Brain microvascular endothelial cell (primary cell): ENCODE data around the gene HLA-DMB.
A peak's percentile ranks its signal among the peaks of the same experiment; 100 is the strongest.

Experiments used
- DNase-seq: peaks from one replicate; pipeline ENCODE4 v3.0.0-alpha.2; 2020
- H3K27ac ChIP-seq: fragments of 250-450 bp; sonication (Bioruptor Pico); 2 replicates; pipeline ENCODE4 v1.5.1; 2020; ENCODE audit warnings: mild to moderate bottlenecking, moderate library complexity
- H3K27me3 ChIP-seq: fragments of 250-450 bp; sonication (Bioruptor Pico); replicated peaks from 2 replicates; pipeline ENCODE4 v1.5.1; 2020; ENCODE audit warnings: mild to moderate bottlenecking
- H3K36me3 ChIP-seq: fragments of 250-450 bp; sonication (Bioruptor Pico); replicated peaks from 2 replicates; pipeline ENCODE4 v1.5.1; 2020; ENCODE audit warnings: mild to moderate bottlenecking
- H3K4me3 ChIP-seq: 2 replicates; pipeline ENCODE4 v1.5.1; 2011; ENCODE audit warnings: low read depth, mild to moderate bottlenecking, control low read depth, low read length, moderate library complexity
- in situ Hi-C: cut with HindIII; loops from 2 replicates; pipeline ENCODE4 v1.10.0; 2017; ENCODE audit warnings: low sequenced_read_pairs, low pct_ligation_motif_present
- TF ChIP-seq, protein P1 (sequence below): IDR thresholded peaks from 2 replicates; pipeline ENCODE4 v1.5.1; 2011; ENCODE audit warnings: low read depth, mild to moderate bottlenecking, moderate library complexity, low read length, control low read depth, inconsistent platforms; ENCODE audit errors: missing control alignments

The HLA-DMB gene

DNA sequence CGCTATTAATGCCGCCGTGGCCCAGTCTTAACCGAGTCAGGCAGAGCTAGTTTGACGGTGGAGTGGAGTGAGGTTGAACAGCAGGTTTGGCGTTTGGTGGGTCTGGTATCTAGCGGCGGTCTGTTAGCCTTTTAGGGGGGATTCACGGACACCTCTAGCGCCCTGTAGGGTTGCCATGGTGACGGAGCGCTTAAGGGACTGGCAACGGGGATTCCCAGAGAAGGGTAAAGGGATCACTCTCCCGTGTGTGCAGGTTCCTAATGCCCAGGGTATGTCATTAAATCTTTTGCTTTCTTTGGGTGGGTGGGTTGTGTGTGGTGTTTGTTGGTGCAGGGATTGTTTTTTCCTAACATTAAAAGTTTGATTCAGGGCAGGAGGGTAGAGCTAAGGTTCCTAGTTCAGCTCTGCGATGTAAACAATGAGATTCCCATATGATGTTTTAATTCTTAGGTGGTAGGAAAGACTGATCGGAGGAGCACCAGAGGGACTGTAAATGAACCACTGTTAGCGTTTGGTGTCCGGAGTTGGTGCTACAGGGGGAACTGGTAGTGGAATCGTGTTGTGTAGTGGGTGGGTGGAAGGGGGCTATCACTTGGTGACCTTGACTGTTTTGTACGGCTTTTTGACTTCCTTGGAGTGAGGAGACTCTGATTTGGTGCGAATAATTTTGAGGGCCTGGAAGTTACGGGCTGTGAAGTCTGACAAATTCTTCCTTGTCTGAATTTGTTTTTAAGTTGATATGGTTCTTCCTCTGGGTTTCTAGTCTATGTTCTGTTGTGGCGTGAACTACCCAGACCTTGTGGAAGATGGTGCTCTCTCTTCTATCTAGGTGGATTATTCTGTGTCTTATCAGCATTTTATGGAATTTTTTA, 32.6 kb upstream of the HLA-DMB start:
- Histone ChIP-seq H3K27me3 (no peaks in the 10 kb centered on the region), H3K27ac (peak overlapping the region; percentile 52), H3K36me3 (peaks cover 61% of the 10 kb centered on the region), H3K4me3 (peak overlapping the region; percentile 98)
- TF ChIP-seq, protein P1, sequence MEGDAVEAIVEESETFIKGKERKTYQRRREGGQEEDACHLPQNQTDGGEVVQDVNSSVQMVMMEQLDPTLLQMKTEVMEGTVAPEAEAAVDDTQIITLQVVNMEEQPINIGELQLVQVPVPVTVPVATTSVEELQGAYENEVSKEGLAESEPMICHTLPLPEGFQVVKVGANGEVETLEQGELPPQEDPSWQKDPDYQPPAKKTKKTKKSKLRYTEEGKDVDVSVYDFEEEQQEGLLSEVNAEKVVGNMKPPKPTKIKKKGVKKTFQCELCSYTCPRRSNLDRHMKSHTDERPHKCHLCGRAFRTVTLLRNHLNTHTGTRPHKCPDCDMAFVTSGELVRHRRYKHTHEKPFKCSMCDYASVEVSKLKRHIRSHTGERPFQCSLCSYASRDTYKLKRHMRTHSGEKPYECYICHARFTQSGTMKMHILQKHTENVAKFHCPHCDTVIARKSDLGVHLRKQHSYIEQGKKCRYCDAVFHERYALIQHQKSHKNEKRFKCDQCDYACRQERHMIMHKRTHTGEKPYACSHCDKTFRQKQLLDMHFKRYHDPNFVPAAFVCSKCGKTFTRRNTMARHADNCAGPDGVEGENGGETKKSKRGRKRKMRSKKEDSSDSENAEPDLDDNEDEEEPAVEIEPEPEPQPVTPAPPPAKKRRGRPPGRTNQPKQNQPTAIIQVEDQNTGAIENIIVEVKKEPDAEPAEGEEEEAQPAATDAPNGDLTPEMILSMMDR = no peak
- DNase-seq = no peak
- in situ Hi-C loops = no loop called here

DNA sequence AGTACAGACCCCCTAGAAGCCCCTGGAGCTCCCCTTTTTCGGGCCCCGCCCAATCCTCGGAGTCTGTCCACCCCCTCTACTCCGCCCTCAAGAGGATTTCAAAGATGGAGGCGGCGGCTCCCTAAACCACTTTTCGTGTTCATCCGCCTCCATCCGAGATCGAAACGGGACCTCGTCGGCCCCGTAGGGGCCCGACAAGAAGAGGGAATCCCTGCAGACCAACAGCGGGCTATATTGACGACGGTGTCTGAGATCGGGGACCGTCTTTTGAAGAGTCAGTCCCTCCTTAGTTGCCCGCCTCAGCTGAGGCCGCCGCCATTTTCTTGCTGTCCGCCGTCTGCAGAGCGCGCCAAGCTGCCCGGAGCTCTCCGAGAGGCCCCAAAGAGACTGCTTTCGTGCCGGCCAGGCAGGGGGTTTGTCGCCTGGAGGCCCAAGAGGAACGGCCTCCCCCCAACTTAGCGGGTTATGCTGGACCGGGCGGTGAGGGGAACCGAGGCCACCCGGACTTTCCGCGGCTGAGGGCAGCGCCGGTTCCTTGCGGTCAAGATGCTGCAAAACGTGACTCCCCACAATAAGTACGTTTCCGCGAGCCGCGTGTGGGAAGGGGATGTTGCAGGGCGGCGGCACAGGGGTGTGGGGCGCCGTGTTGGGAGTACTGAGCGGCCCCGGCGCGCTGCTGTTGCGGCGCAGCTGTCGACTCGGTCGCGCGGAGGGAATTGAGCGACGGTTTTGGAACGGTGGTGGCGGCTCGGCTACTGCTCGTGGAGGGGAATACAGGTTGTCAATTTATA, 31.7 kb upstream of the HLA-DMB start:
- DNase-seq = no peak
- in situ Hi-C loops = no loop called here
- Histone ChIP-seq H3K4me3 (peak overlapping the region; percentile 98), H3K27ac (peak overlapping the region; percentile 52), H3K27me3 (no peaks in the 10 kb centered on the region), H3K36me3 (peaks cover 53% of the 10 kb centered on the region)
- TF ChIP-seq, protein P1 = no peak

DNA sequence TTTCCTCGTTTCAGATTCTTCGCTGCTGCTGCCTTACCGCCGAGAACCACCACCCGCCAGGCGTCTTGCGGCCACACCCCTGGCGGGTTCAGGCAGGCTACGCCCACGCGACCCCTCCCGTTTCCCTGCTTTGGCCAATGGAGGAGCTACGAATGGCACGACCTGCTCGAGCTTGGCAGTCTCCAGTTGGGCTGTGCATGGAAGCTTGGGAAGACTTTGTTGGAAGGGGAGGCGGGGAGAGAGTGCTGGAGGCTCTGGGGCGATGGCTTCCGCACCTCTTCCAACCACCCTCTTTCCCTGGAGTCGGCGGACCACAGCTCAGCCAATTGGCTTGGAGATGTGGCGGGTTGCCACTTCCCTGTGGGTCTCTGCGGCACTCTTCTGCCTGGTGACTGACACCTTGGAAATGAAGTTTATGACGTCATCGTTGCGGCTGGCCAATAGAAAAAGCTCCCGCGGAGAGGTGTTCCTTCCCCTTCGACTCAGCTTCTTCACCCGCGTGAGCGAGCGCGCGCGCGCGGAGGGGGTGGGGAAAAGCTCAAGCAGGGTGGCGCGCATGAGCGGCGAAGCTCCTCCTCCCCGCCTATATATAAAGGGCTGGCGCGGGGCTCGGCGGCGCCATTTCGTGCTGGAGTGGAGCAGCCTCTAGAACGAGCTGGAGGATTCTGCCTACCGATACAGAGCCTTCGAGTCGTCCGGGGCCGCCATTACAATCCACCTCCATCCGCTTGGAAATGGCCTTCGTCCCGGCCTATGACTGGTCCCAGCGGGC, 30.9 kb upstream of the HLA-DMB start:
- DNase-seq = peak; percentile 100
- in situ Hi-C loops = no loop called here
- TF ChIP-seq, protein P1 = peak; percentile 0
- H3K27me3 ChIP-seq = no peaks in the 10 kb centered on the region
- H3K36me3 ChIP-seq = peaks cover 45% of the 10 kb centered on the region
- peak overlapping the region; percentile 100 for H3K27ac ChIP-seq
- H3K4me3 ChIP-seq = peak overlapping the region; percentile 98

GRCh38 chr6:32971242-32971580, 30.4 kb upstream of the HLA-DMB start:
- Histone ChIP-seq H3K27me3 (no peaks in the 10 kb centered on the region), H3K27ac (peak overlapping the region; percentile 100), H3K4me3 (peak overlapping the region; percentile 77), H3K36me3 (peaks cover 39% of the 10 kb centered on the region)
- no peak for DNase-seq
- TF ChIP-seq, protein P1 = no peak
- in situ Hi-C loops = no loop called here

DNA sequence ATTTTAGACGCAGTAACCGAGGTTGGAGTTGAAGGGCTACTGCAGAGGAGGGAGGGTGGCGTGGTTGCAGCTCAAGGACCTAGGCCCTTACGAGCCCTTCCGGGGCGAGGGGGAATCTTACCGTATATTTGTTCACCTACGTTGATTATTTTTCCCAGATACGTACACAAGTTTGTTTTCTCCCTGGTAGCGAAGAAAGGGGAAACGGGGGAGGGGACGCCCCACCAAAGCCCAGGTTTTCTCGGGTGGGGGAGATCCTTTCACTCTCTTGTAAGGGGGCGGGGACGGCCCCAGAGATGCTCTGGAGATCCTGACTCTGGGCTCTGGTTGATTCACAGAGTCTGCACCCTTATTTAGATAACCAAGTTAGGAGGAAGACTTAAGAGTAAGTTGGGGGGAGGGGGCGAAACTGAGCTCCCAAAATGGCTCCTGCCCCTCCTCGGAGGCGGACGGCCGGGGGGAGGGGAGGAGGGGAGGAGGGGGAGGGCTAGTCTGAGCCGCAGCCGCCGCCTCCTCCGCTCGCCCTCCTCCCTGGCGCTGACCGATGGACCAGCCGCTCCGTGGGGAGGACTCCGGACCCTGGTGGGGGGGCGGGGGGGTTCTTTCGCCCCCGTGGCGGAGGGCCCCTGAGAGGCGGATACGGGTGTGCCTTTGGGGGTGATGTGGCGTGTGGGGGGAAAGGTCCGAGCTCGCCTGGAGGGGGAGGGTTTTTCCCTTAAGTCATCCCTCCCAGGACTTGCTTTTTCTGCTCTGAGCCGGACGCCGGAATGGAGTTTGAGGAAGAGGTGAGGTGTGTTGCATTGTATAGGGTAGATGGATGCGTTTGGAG, 29.8 kb upstream of the HLA-DMB start:
- DNase-seq = peak; percentile 87

More for the DNA sequence above, 29.8 kb upstream of the HLA-DMB start:
- H3K27ac ChIP-seq = peak overlapping the region; percentile 100
- H3K4me3 ChIP-seq = peak overlapping the region; percentile 77
- H3K27me3 ChIP-seq = no peaks in the 10 kb centered on the region
- H3K36me3 ChIP-seq = peaks cover 34% of the 10 kb centered on the region
- TF ChIP-seq, protein P1 = no peak
- in situ Hi-C loops = no loop called here
